Measurements from ENCODE around the gene RNU6-9.

GRCh38 chr19:858868-859843 lies 34.1 kb upstream of the RNU6-9 start, which contains the start of gene CFD:
- TF ChIP-seq CTCF (IDR thresholded peaks at IDR 0.05; ENCODE audit: low read depth, low read length, poor library complexity, severe bottlenecking): no peak
- TF ChIP-seq EZH2phosphoT487 (IDR thresholded peaks at IDR 0.05; ENCODE audit: borderline replicate concordance, low read length): no peak

Measured in DOHH2 (cell line).